K562 (cell line): ENCODE measurements around the gene MRPL57.

Experiments used
- CCNT2 ChIP-seq: IDR thresholded peaks from 2 replicates; pipeline ENCODE4 v1.6.1; 2011; ENCODE audit warnings: borderline replicate concordance, low read depth, mild to moderate bottlenecking, moderate library complexity, mixed read lengths, low read length; ENCODE audit not compliant: insufficient read length; ENCODE audit errors: extremely low read depth
- GABPA ChIP-seq: fragments of 200-800 bp; sonication (Bioruptor generic); conservative IDR thresholded peaks from 2 replicates; pipeline ENCODE4 v1.6.1; 2016; ENCODE audit warnings: low read depth, missing genetic modification characterization, missing compliant biosample characterization
- KDM4B ChIP-seq, 2 experiments: fragments of 450-650 bp in 1 of 2; sonication (generic) in 1 of 2; IDR thresholded peaks; 2 replicates each; pipeline ENCODE4 v1.6.1; 2016 to 2017; ENCODE audit warnings: borderline replicate concordance in 2 of 2, antibody characterized with exemption in 1 of 2, low read depth in 1 of 2, mild to moderate bottlenecking in 1 of 2
- POLR2A ChIP-seq: fragments of 450-650 bp; conservative IDR thresholded peaks from 2 replicates; pipeline ENCODE4 v1.6.1; 2016
- RNF2 ChIP-seq: sonication (generic); IDR thresholded peaks from 2 replicates; pipeline ENCODE4 v1.6.1; 2016
- TF ChIP-seq, protein P1 (sequence below): IDR thresholded peaks from 3 replicates; pipeline ENCODE4 v1.6.1; 2011; ENCODE audit warnings: borderline replicate concordance, mild to moderate bottlenecking, moderate library complexity; ENCODE audit not compliant: insufficient read length; ENCODE audit errors: extremely low read depth

- TF ChIP-seq RNF2: no peak
- TF ChIP-seq GABPA (tag): no peak
- no peak for TF ChIP-seq KDM4B (IDR thresholded peaks at IDR 0.05; ENCODE audit: borderline replicate concordance in 2 of 2, low read depth in 1 of 2)
- TF ChIP-seq POLR2A: no peak
- TF ChIP-seq CCNT2: no peak
- TF ChIP-seq, protein P1, sequence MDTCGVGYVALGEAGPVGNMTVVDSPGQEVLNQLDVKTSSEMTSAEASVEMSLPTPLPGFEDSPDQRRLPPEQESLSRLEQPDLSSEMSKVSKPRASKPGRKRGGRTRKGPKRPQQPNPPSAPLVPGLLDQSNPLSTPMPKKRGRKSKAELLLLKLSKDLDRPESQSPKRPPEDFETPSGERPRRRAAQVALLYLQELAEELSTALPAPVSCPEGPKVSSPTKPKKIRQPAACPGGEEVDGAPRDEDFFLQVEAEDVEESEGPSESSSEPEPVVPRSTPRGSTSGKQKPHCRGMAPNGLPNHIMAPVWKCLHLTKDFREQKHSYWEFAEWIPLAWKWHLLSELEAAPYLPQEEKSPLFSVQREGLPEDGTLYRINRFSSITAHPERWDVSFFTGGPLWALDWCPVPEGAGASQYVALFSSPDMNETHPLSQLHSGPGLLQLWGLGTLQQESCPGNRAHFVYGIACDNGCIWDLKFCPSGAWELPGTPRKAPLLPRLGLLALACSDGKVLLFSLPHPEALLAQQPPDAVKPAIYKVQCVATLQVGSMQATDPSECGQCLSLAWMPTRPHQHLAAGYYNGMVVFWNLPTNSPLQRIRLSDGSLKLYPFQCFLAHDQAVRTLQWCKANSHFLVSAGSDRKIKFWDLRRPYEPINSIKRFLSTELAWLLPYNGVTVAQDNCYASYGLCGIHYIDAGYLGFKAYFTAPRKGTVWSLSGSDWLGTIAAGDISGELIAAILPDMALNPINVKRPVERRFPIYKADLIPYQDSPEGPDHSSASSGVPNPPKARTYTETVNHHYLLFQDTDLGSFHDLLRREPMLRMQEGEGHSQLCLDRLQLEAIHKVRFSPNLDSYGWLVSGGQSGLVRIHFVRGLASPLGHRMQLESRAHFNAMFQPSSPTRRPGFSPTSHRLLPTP: no peak
Measured at GRCh38 chr13:21133077-21133476, 43.4 kb upstream of the MRPL57 start.
